NB4 (cell line): Measurements from ENCODE around the gene CTF1.
A peak's percentile ranks its signal among the peaks of the same experiment; 100 is the strongest.

Experiments
- DNase-seq: peaks from one replicate; pipeline ENCODE4 v3.0.0; 2010; ENCODE audit warnings: low read depth
- H3K4me3 ChIP-seq: one replicate; pipeline ENCODE4 v1.5.1; 2011; ENCODE audit warnings: mild to moderate bottlenecking, low read depth, low read length, moderate library complexity
- CTCF ChIP-seq: IDR thresholded peaks from one replicate; pipeline ENCODE4 v1.5.1; 2012; ENCODE audit warnings: low read depth, low read length
- MYC ChIP-seq: IDR thresholded peaks from 2 replicates; pipeline ENCODE4 v1.6.1; 2011; ENCODE audit warnings: low read depth, low read length
- POLR2A ChIP-seq: IDR thresholded peaks from 2 replicates; pipeline ENCODE4 v1.6.1; 2011; ENCODE audit warnings: mild to moderate bottlenecking; ENCODE audit not compliant: insufficient read length; ENCODE audit errors: extremely low read depth
- TF ChIP-seq, protein P1 (sequence below): IDR thresholded peaks from 2 replicates; pipeline ENCODE4 v1.6.1; 2011; ENCODE audit warnings: low read depth, low read length

CTF1 gene

GRCh38 chr16:30892670-30893416 lies 3.6 kb upstream of the CTF1 start:
- TF ChIP-seq MYC (no peak), CTCF (no peak)
- TF ChIP-seq, protein P1, sequence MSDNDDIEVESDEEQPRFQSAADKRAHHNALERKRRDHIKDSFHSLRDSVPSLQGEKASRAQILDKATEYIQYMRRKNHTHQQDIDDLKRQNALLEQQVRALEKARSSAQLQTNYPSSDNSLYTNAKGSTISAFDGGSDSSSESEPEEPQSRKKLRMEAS: no peak
- peak overlapping the region; percentile 73 for H3K4me3 ChIP-seq
- DNase-seq: peak; percentile 31

DNA sequence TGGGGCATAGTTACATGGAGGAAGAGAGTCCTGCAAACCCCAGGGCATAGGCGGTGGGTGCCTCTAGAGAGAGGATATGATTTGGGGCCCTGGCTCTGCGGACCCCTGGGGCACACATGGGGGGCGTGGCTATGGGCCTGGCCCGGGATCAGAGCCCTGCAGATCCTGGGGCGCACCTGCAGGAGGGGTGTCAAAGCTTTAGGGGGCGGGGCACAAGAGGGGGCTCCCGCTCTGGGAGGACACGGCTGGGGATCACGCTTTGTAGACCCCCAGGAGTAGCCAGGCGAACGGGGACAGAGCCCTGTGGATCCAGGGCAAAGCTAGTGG lies 3.0 kb upstream of the CTF1 start:
- peak; percentile 33 for DNase-seq
- TF ChIP-seq, protein P1: no peak
- no peak for TF ChIP-seq CTCF
- TF ChIP-seq MYC: no peak
- TF ChIP-seq POLR2A: no peak
- peak overlapping the region; percentile 73 for H3K4me3 ChIP-seq

GRCh38 chr16:30893744-30894539 lies 2.5 kb upstream of the CTF1 start, which contains the start of gene BCL7C:
BCL7C (minus strand) TSS chr16:30894077; CDS start chr16:30893944, 133 bp downstream.
- peak; percentile 93 for DNase-seq
- H3K4me3 ChIP-seq: peak within 1 kb of the TSS; percentile 73
- TF ChIP-seq POLR2A (peak; percentile 75), CTCF (peak; percentile 31), MYC (peak; percentile 96)
- TF ChIP-seq, protein P1: peak; percentile 97

- no peak for TF ChIP-seq CTCF
- no peak for TF ChIP-seq POLR2A
- no peak for TF ChIP-seq MYC
- TF ChIP-seq, protein P1: no peak
Measured at GRCh38 chr16:30894540-30895368, 1.7 kb upstream of the CTF1 start.

GRCh38 chr16:30895627-30896260 lies 670 bp upstream of the CTF1 start:
- no peak for TF ChIP-seq CTCF
- TF ChIP-seq, protein P1: no peak
- no peak for TF ChIP-seq MYC
- TF ChIP-seq POLR2A: no peak
- no peak for DNase-seq
- H3K4me3 ChIP-seq: no peak overlapping the region

More at GRCh38 chr16:30894540-30895368, 1.7 kb upstream of the CTF1 start:
- DNase-seq: peak; percentile 12
- H3K4me3 ChIP-seq: peak overlapping the region; percentile 40
